NCI-H774 (cell line): ENCODE results near the gene SPTA1.

Experiments used
- DNase-seq: peaks from one replicate; lab custom pipeline; 2025; lab: John Stamatoyannopoulos, UW

The SPTA1 gene

GRCh38 chr1:158570480-158570879, 116.0 kb downstream of the SPTA1 start, which contains the start of gene OR6P1:
OR6P1 (minus strand) TSS chr1:158570580; CDS start chr1:158563604, 6,976 bp downstream.
- DNase-seq = no peak

- no peak for DNase-seq
These were observed 121.9 kb downstream of the SPTA1 start for GRCh38 chr1:158564608-158565007.

GRCh38 chr1:158563853-158564252, 122.7 kb downstream of the SPTA1 start:
- DNase-seq = no peak
